IPS-15b (cell line): ENCODE data around the gene ERBB4.

Experiments
- H3K27me3 ChIP-seq: one replicate; pipeline ENCODE4 v1.6.1; 2013; ENCODE audit warnings: low read length; ENCODE audit not compliant: control insufficient read depth, insufficient read depth
- H3K36me3 ChIP-seq: one replicate; pipeline ENCODE4 v1.6.1; 2013; ENCODE audit warnings: low read length; ENCODE audit not compliant: control insufficient read depth, insufficient read depth
- H3K4me1 ChIP-seq: one replicate; pipeline ENCODE4 v1.6.1; 2013; ENCODE audit warnings: mild to moderate bottlenecking, low read length; ENCODE audit not compliant: control insufficient read depth, insufficient read depth
- H3K4me3 ChIP-seq: one replicate; pipeline ENCODE4 v1.5.1; 2013; ENCODE audit warnings: low read depth, low read length
- H3K9ac ChIP-seq: one replicate; pipeline ENCODE4 v1.6.1; 2013; ENCODE audit warnings: low read depth, mild to moderate bottlenecking, low read length
- H3K9me3 ChIP-seq: one replicate; pipeline ENCODE4 v1.6.1; 2013; ENCODE audit warnings: mild to moderate bottlenecking, low read length; ENCODE audit not compliant: control insufficient read depth, insufficient read depth

Gene ERBB4

DNA sequence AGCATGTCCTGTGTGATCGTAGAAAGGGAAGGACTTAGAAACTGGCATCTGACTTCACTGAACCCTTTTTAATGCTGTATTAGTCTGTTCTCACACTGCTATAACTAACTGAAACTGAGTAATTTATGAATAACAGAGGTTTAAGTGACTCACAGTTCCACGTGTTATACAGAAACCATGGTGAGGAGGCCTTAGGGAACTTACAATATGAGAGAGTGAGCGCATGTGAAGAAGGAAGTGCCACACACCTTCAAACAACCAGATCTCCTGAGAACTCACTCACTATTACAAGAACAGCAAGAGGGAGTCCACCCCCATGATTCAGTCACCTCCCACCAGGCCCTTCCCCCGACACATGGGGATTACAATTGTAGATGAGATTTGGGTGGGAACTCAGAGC is 1170.9 kb downstream of the ERBB4 start:
- no peak overlapping the region for H3K9ac ChIP-seq
- peaks cover 6% of the 10 kb centered on the region for H3K4me1 ChIP-seq
- H3K4me3 ChIP-seq: no peak overlapping the region

DNA sequence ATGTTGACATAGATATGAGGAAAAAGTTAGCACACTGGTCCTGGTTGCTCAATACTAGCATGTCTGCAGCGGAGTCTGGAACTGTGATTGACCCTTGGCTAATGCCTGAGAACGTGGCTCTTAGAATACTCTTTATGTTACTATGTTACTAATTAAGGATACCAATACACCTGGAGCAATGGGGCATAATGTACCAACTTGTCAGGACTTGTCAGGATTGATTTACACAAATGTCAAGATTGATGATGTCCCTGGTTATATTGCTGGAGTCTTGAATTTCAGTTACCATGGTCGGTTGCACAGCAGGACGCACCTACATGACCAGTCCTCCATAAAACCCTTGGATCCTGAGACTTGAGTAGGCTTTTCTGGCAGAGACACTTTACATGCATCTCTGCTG is 1171.3 kb downstream of the ERBB4 start:
- H3K27me3 ChIP-seq: no peaks in the 10 kb centered on the region
- no peak overlapping the region for H3K9ac ChIP-seq
- H3K4me1 ChIP-seq: peaks cover 6% of the 10 kb centered on the region
- no peaks in the 10 kb centered on the region for H3K9me3 ChIP-seq
- H3K4me3 ChIP-seq: no peak overlapping the region
- no peaks in the 10 kb centered on the region for H3K36me3 ChIP-seq

More for the DNA sequence above, 1170.9 kb downstream of the ERBB4 start:
- Histone ChIP-seq H3K9me3 (no peaks in the 10 kb centered on the region), H3K36me3 (no peaks in the 10 kb centered on the region), H3K27me3 (no peaks in the 10 kb centered on the region)

DNA sequence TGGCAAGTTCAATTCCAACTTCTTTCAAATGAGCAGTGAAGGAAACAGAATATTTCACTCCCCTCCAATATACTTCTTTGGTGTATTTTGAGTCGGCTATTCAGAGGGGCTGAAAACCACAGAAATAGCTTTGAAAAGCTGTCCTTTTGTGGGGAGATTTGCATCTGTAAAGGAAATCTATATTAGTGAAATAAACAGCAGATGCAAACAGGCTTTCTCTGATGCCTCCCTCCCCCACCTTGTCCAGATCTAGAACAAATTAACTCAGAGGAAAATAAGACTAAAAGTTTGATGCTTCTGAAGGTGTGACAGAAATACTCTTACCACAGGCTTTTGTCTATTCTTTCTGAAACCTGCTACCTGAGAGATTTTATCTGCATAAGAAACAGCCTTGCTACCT is 1173.7 kb downstream of the ERBB4 start:
- no peak overlapping the region for H3K4me3 ChIP-seq
- H3K9me3 ChIP-seq: no peaks in the 10 kb centered on the region
- no peaks in the 10 kb centered on the region for H3K36me3 ChIP-seq
- H3K9ac ChIP-seq: no peak overlapping the region
- peaks cover 22% of the 10 kb centered on the region for H3K4me1 ChIP-seq
- H3K27me3 ChIP-seq: no peaks in the 10 kb centered on the region

- Histone ChIP-seq H3K9me3 (no peaks in the 10 kb centered on the region), H3K4me1 (peaks cover 27% of the 10 kb centered on the region), H3K9ac (no peak overlapping the region), H3K36me3 (no peaks in the 10 kb centered on the region), H3K4me3 (no peak overlapping the region), H3K27me3 (no peaks in the 10 kb centered on the region)
These were observed 1177.2 kb downstream of the ERBB4 start for GRCh38 chr2:211361383-211361782.

- peaks cover 24% of the 10 kb centered on the region for H3K4me1 ChIP-seq
- no peak overlapping the region for H3K4me3 ChIP-seq
- H3K9ac ChIP-seq: no peak overlapping the region
- no peaks in the 10 kb centered on the region for H3K9me3 ChIP-seq
- H3K36me3 ChIP-seq: no peaks in the 10 kb centered on the region
- H3K27me3 ChIP-seq: no peaks in the 10 kb centered on the region
These were observed 1179.3 kb downstream of the ERBB4 start for GRCh38 chr2:211359347-211359746.

GRCh38 chr2:211358504-211358903 is 1180.1 kb downstream of the ERBB4 start:
- peaks cover 24% of the 10 kb centered on the region for H3K4me1 ChIP-seq
- H3K9me3 ChIP-seq: no peaks in the 10 kb centered on the region
- no peak overlapping the region for H3K9ac ChIP-seq
- no peaks in the 10 kb centered on the region for H3K27me3 ChIP-seq
- H3K4me3 ChIP-seq: no peak overlapping the region
- H3K36me3 ChIP-seq: no peaks in the 10 kb centered on the region

GRCh38 chr2:211354481-211354880 is 1184.1 kb downstream of the ERBB4 start:
- Histone ChIP-seq H3K9ac (no peak overlapping the region), H3K4me1 (peaks cover 6% of the 10 kb centered on the region), H3K27me3 (no peaks in the 10 kb centered on the region), H3K9me3 (no peaks in the 10 kb centered on the region), H3K4me3 (no peak overlapping the region), H3K36me3 (no peaks in the 10 kb centered on the region)

- no peaks in the 10 kb centered on the region for H3K36me3 ChIP-seq
- no peak overlapping the region for H3K9ac ChIP-seq
- H3K9me3 ChIP-seq: peaks cover 7% of the 10 kb centered on the region
- no peaks in the 10 kb centered on the region for H3K4me1 ChIP-seq
- no peak overlapping the region for H3K4me3 ChIP-seq
- H3K27me3 ChIP-seq: no peaks in the 10 kb centered on the region
These were observed 1186.6 kb downstream of the ERBB4 start for GRCh38 chr2:211351987-211352386.

DNA sequence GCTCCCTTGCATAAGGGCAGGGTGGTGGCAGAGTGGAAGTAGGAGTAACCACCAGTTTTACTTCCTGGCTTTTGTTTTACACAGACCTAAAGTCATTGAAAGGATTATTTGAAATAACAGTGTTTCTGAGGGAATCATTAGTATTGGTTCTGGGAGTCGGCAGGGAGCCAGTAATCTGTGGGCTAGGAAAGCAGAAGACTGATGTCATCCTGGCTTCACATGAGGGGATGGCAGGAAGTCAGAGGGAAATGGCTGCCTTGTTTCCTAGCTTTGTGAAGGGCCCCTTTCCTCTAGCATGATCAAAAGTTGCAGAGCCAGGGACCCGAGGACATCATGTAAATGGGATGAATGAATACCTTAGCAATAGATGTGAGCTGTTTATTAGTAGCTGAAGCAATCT is 1189.6 kb downstream of the ERBB4 start:
- no peaks in the 10 kb centered on the region for H3K36me3 ChIP-seq
- H3K9me3 ChIP-seq: peaks cover 7% of the 10 kb centered on the region
- H3K9ac ChIP-seq: no peak overlapping the region
- H3K4me1 ChIP-seq: no peaks in the 10 kb centered on the region
- H3K4me3 ChIP-seq: no peak overlapping the region
- no peaks in the 10 kb centered on the region for H3K27me3 ChIP-seq

GRCh38 chr2:211347328-211347727 is 1191.3 kb downstream of the ERBB4 start:
- Histone ChIP-seq H3K4me1 (no peaks in the 10 kb centered on the region), H3K4me3 (no peak overlapping the region), H3K9ac (no peak overlapping the region), H3K36me3 (no peaks in the 10 kb centered on the region), H3K9me3 (peaks cover 7% of the 10 kb centered on the region), H3K27me3 (no peaks in the 10 kb centered on the region)

- H3K36me3 ChIP-seq: no peaks in the 10 kb centered on the region
- no peaks in the 10 kb centered on the region for H3K27me3 ChIP-seq
- H3K9me3 ChIP-seq: peaks cover 7% of the 10 kb centered on the region
- H3K9ac ChIP-seq: no peak overlapping the region
- no peaks in the 10 kb centered on the region for H3K4me1 ChIP-seq
- no peak overlapping the region for H3K4me3 ChIP-seq
These were observed 1194.3 kb downstream of the ERBB4 start for GRCh38 chr2:211344289-211344688.

GRCh38 chr2:211333377-211333776 is 1205.2 kb downstream of the ERBB4 start:
- no peaks in the 10 kb centered on the region for H3K27me3 ChIP-seq
- no peaks in the 10 kb centered on the region for H3K4me1 ChIP-seq
- H3K36me3 ChIP-seq: no peaks in the 10 kb centered on the region
- H3K9ac ChIP-seq: no peak overlapping the region
- no peak overlapping the region for H3K4me3 ChIP-seq
- H3K9me3 ChIP-seq: no peaks in the 10 kb centered on the region

DNA sequence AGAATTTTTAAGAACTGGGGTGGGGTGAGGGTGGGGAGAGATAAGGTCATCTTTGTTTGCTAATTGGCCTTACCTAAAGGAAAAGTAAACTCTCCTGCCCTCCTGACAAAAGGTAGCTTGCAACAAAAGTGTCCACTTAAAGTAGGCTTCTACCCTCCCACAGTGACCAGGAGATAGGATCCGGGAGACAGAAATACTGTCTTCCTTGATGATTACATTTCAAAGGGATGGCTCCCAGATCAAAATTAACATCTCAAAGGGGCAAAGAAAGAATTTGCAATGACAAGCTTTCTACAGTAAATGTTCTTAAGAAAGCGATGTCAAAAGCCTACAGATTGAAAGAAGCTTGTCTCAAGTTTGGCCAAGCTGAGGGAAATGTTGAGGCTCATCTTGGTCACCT is 1206.9 kb downstream of the ERBB4 start:
- no peaks in the 10 kb centered on the region for H3K36me3 ChIP-seq
- H3K4me1 ChIP-seq: no peaks in the 10 kb centered on the region
- no peaks in the 10 kb centered on the region for H3K27me3 ChIP-seq
- no peak overlapping the region for H3K4me3 ChIP-seq
- no peaks in the 10 kb centered on the region for H3K9me3 ChIP-seq
- H3K9ac ChIP-seq: no peak overlapping the region
